NCI-H1417 treated with DMSO at 0.1 percent for 48 hours (cell line): ENCODE measurements around the gene ASCC1.
"Not testable (repeated sequence)": the region's sequence is repeated elsewhere in the genome, so short reads cannot be mapped to it uniquely, and the experiment has no call there.

ENCODE experiments used
- DNase-seq: peaks from one replicate; lab custom pipeline; 2025; lab: John Stamatoyannopoulos, UW

ASCC1 gene

DNA sequence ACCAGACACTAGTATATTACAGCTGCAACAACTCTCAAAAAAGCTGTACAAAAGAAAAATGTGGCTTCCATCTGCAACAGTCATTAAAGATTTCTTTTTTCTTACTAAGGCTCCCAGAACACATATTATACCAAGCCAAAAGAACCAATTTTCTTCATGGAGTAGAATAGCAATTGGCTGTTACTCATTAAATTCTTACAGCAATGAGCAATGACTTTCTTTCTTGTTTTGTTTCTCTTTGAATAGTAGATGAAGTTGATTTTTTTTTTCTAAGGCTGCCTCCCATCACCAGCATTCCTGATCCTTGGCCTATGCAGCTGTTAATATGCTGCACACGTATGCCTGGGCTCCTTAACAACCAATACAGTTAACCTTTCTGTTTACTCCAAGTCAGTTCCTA is 91.1 kb downstream of the ASCC1 start:
- no peak for DNase-seq

DNA sequence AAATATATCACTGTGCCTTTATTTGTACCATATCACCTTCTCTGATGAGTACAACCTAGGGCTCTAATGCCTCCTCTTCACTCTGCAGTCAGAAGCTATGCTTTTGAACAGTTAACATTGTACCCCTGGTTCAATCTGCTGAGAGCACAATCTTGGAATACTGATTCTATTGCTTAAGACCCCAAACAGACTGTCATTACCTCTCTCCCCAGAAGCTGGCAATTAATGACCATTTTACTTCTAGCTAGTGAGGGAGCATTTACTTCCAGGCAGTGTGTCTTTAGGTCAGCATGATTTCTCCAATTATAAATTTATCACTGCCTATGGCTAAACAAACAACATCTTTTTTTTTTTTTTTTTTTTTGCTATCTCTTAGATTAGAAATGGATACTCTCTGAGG is 91.7 kb downstream of the ASCC1 start:
- no peak for DNase-seq

DNA sequence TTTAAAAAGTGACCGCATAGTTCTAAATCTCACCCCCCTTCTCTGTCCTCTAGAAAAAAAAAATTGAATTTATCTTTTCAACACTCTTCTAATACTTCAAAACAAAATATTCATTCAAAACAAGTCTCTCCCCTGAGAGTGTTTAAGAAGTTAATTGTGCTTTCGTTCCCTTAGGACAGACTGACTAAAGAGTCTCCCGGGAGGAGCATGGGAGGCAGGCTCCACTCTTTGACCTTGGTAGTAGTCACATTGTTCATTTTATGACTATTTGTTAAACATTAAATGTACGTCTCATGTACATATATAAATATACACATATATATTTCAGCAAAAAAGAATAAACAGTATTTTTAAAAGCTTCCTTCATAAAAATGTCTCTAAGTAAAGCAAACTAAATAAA is 92.5 kb downstream of the ASCC1 start:
- DNase-seq, result no peak

DNA sequence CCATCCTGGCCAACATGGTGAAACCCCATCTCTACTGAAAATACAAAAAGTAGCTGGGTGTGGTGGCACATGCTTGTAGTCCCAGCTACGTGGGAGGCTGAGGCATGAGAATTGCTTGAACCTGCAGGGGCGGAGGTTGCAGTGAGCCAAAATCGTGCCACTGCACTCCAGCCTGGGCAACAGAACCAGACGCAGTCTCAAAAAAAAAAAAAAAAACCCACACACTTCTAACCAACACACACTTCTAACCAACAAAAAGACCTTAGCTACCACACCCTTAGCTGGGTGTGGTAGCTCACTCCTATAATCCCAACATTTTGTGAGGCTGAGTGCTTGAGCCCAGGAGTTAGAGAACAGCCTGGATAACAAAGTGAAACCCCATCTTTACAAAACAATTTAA is 93.9 kb downstream of the ASCC1 start:
- DNase-seq, result no peak

DNA sequence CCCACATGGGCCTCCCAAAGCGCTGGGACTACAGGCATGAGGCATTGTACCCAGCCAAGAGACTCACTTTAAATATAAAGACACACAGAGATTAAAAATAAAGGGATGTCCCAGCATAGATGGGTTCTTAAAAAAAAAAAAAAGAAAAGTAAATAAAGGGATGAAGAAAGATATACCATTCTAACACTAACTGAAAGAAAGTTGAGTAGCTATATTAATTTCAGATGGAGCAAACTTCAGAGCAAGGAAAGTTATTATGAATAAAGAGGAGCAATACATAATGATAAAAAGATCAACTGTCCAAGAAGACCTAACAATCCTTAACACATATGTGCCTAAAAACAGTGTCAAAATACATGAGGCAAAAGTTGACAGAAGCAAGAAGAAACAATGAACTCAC is 94.7 kb downstream of the ASCC1 start:
- DNase-seq, result no peak

DNA sequence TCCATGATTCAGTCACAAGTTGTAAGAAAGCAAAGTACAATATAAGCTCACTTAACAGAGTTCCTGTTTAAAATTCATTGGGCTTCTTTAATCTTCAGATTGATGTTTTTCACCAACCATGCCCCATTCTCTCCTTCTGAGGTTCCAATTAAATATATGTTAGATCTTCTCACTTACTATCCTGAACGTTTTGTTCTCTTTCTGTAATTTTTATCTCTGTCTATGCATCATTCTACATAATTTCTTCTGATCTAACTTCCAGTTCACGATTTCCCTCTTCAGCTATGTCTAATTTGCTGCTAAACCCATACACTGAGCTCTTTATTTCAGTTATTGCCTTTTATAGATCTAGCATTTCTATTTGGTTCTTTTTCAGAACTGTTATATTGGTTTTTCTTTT is 99.7 kb downstream of the ASCC1 start:
- no peak for DNase-seq

DNA sequence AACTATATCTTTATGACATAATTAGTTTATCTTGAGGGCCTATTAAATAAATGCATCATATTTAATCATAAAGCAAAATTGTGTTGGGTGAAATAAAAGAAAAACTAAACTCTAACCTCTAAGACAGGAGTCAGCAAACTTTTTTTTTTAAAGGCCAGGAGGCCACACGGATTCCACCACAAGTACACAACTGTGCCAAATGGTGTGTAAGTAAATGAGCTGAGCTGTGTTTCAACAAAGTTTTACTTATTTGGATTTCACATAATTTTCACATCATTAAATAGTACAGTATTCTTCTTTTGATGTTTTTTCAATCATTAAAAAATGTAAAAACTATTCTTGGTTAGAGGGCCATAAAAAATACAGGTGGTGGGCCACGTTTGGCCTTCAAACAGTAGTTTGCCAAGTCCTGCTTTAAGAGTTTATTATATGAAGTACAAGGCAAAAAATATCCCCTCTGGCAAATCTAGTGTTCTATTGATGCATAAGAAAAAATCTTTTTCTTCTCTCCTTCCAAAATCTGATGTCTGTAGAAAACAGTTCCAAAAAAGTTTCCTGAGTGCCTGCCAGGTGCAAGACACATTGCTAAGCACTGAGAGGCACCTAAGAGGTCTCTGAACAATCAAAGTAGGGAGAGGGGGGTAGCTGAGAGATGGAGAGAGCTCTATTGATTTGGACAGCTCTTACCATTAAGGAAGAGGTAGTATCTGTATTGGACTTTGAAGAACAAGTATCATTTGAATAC is 101.2 kb downstream of the ASCC1 start:
- DNase-seq, result no peak

DNA sequence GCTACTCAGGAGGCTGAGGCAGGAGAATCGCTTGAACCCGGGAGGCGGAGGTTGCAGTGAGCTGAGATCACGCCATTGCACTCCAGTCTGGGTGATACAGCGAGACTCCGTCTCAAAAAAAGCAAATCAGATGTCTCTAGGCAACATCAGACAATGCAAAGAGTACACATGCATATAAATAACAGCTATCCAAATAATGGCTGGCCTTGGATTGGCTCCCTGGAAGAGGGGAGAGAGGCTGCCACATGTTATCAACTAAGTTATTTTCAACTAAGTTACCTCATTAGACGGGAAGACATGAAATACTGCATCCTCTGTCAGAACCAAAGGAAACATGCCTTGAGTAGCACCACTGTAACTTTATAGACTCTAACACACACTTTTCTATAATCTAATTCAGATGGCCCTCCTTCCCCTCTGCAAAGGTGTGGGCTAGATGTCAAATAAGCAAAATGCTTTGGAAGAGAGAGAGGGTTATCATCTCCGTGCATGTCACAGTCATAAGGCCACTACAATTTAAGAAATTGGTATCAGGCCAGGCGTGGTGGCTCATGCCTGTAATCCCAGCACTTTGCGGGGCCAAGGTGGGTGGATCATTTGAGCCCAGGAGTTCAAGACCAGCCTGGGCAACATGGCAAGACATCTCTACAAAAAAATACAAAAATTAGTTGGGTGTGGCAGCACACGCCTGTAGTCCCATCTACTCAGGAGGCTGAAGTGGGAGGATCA is 105.2 kb downstream of the ASCC1 start:
- no peak for DNase-seq

DNA sequence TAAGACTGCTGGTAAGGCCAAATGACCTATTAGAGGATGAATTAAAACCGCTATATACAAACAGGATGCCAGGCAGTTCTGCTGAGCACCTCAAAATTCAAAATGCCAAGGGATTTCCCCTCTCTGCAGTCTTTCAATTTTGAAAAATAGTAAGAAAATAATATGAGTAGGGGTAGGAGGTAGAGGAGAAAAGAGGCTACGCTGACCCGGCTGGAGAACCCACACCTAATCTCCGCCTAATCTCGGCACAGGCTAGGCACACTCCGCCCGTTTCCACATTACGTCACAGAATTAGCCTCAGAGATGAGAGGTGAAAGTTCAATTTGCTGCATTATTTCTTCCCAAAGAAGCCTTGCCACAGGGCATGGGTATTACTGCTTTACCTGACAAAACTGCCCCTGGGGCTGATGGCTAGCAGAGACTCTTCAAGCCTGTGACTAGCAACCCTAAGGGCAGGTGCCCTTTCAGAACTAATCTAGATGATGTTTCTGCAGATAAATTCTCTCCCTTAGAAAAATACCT is 106.4 kb downstream of the ASCC1 start:
- no peak for DNase-seq

DNA sequence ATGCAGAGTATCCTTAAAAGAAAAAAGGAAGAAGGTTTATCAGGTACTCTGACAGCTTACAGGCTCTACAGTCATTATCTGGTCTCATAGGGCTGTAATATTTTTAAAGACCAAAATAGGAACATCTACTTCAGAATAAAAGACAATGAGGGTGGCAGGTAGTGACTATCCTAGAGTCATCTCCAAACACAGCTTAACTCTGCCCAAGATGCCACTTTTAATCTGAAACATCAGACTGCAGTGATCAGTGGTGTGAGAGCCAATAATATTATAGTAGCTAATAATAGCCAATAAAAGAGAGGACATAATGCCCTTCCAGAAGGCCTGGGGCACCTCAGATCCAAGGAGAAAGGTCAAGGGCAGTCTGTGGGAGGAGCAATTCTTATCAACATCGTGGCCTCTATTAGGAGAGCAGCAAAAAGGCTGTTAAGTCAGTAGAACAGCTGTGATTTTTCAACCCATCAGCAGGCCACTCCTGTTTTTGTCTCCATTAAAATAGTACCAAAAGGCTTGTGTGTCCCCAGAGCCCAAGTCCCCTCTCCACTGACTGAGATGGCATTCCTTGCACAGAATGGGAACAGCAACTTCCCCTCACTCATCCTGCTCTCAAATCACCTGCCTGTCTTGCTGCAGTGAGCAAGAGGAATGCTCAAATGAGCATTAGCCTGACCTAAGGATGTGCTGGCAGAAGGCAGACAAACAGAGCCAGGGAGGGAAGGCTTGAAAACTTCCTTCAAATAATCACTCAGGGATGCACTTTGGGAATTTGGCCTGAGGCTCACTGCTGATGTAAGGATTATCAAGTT is 107.0 kb downstream of the ASCC1 start:
- DNase-seq, result no peak

DNA sequence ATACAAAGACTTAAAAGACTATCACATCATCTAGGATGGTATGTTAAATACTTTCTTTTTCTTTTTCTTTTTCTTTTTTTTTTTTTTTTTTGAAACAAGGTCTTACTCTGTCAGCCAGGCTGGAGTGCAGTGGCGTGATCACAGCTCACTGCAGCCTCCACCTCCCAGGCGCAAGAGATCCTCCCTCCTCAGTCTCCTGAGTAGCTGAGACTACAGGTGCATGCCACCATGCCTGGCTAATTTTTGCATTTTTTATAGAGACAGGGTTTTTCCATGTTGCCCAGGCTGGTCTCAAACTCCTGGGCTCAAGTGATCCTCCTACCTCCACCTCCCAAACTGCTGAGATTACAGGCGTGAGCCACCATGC is 108.1 kb downstream of the ASCC1 start:
- DNase-seq, result not testable (repeated sequence)

DNA sequence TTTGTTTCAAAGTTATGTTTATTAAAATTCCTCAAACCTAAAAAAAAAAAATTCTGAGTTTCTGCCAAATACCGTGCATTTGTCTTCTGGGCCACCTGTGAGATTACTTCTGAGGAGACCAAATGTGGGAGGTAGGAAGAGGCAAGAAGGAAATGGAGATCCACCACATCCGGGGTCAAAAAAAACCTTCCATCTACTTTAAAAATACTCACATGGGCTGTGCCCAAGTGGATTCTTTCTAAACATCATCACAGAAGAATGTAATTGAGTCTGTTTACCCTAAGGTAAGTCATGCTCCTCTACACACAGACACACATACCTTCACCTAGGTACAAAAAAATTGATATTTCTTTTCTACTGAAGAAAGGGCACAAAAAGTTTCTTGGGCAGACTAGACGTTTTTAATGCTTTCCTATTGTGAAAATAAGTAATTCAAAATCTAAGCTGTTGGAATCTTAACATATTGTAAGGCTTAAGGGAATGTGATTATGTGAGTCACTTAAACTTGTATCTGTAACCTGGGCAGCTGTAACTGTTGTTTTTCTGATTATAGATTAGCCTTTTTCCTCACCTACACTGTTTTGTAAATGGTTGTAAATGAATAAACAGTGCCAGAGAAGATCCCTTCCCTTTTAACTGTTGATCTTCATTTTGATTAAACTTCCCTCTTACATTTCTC is 108.6 kb downstream of the ASCC1 start:
- no peak for DNase-seq

DNA sequence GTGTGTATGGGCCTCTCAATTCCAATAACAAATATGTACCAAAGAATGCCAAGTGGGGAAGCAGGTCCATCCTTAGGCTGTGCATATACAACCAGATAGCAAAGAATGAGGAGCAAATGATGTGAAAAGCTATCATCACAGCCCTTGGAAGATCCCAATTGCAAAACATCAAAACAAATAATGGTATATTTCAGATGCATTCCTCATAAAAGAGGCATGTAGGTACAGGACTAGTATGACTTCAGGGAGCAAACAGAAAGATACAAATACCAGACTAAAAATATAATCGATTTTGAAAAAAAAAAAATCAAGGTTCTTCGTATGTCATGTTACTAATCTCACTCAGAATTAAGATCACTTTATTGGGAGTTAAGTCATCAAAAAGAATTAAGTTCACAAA is 109.2 kb downstream of the ASCC1 start:
- DNase-seq, result no peak

DNA sequence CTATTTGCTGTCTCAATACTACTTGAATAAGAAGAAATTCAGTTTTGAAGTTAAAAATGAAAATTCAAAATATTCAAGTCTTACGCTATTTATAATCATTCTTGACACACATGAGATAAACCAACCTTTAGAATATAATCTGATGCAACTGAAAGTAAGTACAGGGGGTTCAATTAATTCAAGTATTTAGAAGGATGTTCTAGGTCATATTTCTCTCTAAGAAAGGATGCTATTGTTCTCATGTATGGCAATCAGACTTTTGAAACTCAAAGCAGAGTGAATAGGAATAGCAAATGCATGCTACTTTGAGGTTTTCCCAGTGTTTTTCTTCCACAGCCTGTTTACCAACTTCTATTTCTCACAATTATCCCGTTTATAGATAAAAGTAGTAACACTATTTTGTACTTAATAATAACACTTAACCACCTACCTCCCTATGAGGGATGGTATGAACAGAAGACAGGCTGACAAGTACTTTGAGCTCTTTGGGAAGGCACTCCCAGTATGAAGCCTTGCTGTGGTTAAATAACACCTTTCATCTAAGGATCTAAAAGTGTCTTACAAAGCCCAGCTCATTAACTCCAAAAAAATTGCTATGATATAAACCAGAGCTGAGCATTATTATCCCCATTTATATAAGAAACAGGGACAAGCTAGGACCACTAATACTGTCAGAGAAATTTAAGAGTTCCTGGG is 109.8 kb downstream of the ASCC1 start:
- DNase-seq, result no peak

DNA sequence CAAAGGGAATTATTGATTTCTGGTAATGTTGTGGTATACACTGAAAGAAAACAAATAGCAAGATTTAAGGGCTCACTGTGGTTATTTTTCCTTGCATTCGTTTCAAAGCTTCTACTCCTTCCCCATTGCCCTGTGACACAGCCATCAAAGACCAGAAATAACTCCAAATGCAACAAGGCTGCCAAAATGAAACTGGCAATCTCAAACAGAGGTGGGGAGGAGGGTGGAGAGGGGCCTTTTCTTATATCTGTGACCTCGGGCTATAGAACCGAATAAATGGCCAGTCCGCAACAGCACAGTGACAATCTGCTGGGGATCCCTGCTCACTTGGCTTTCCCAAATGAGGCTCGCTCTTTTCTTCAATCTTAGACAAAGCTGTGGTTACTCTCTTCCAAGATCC is 110.4 kb downstream of the ASCC1 start:
- DNase-seq, result no peak

DNA sequence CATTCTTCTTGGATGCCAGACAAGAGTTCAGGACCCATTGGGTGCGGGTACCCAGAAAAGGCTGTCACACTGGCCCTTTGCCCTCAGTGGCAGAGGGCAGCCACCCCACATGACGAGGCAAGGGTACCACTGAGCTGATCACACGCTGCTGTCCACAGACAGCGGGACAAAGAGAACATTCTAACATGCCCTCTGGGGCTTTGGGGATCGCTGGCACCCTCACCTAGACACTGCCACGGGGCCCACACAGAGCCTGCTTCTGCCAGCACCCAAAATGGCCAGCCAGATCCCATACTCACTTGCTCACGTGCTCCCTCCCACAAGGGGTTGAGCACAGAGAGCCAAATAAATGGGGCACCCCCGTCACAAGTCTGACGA is 111.0 kb downstream of the ASCC1 start:
- no peak for DNase-seq

DNA sequence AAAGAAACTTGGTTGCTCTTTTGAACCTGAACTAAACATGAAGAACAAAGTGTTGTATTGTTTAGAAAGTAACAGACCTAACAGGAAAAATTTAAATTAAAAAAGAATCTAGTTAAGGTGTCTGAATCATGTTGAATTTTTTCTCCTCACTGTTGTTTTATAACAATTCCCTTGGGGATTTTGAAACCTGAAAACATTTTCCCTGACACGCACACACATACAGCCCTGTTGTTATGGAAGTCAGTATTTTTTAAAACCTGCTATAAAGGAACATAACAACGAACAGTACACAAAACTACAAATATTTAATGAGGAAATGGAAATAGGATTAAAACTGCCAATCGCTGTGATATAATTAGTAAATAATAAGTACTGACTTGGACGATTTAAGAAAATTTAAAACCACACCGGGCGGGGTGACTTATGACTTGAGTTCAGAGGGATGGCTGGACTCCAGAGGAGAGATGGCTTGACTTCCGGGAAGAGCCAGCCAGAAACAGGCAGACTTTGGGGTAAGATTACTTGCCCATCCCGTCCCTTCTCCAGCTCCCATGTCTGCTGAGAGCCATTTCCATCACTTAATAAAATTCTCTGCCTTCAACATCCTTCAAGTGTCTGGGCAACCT is 111.5 kb downstream of the ASCC1 start:
- no peak for DNase-seq

DNA sequence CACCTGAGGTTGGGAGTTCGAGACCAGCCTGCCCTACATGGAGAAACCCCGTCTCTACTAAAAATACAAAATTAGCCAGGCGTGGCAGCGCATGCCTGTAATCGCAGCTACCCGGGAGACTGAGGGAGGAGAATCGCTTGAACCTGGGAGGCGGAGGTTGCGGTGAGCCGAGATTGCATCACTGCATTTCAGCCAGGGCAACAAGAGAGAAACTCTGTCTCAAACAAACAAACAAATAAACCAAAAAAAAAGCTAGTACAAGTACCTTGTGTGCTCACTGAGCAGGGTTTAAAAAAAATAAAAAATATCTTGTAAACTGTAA is 116.5 kb downstream of the ASCC1 start:
- DNase-seq, result no peak

DNA sequence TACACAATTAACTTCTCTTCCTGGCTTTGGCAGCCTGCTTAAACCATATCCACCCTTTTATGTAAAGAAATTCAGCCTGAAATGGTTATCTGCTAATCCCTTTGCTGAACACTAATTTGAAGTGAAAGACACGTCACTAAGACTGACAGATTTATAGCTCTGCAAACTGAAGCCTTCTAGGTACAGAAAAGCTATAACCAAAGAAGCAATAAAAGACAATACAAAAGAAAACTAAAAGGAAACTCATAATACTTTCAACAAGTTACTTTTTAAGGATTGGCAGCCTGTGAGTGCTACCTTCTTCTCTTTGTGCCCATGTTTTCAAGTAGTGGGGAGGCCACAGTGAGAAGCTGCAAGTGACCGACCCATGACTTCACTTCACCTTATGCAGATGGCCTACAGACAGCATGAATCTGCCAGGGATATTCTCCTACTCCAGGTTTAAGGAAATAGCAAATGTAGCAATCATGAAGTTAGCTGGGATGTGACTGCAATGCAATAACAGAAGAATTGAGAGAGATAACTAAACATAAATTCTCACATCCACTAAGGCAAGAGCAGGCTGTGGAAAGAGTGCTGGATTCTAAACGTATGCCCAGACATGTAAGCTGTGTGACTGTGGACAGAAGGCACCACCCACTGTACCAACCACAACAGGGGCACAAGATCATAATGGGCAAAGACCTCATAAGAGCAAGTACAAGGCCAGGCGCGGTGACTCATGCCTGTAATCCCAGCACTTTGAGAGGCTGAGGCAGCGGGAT is 117.1 kb downstream of the ASCC1 start:
- DNase-seq, result no peak

DNA sequence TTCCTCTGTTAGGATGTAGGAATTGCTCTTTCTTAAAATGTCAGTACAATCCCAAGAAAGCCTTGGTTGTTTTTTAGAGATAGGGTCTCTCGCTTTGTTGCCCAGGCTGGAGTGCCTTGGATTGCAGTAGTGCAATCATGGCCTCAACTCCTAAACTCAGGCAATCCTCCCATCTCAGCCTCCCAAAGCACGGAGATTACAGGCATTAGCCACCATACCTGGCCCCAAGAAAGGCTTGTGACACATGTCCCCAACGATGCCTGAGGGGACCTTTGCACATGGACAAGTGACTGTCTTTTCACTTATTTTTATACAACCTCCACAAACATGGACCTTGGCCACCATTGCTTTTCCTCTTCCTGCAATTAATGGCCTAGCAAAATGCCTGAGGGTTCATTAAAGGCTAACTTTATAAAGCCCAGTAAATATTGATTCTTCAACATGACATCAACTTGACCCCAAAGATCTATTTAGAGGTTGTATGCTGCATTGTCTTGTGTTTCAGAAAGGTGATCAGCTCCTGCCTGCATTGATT is 117.7 kb downstream of the ASCC1 start:
- no peak for DNase-seq
